ENCODE results near the gene NPAS2.

NPAS2 gene

DNA sequence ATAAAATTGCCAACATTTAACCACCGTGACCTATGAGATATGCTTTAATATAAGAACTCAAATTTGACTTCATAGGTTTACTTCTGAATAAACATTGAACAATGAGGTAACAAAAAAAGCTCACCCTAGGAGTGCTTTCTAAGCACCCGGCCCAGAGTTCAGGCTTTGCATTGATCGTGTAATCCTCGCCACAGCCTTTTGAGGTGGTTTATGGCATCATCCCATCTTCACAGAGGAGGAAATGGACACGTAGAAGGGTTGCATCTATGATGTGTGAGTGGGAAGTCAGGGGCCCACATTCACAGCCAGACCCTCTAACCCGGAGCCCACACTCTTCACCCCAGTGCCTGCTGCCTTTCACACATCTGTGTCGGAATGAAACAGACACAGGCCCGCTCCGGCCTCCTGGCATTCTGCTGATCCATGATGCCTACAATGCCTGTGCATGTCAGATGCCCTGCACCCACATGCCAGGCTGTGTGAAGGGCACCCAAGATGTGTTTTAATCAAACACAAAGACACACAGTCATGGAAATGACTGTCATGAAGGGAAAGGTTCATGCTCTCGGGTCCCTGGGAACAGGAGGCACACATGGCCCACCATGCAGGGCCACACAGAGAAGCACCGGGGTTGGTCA lies 133.6 kb downstream of the NPAS2 start:
- no peak overlapping the region for H2BK5ac ChIP-seq (ENCODE audit: low read depth, low read length, poor library complexity)
- H3K4me1 ChIP-seq (ENCODE audit: control insufficient read depth in 1 of 2, insufficient read depth in 2 of 2, low read length in 2 of 2) = no peaks in the 10 kb centered on the region
- no peak overlapping the region for H3K9ac ChIP-seq (ENCODE audit: low read length)
- H3K36me3 ChIP-seq (ENCODE audit: control insufficient read depth in 1 of 2, insufficient read depth in 2 of 2, low read length in 2 of 2) = no peaks in the 10 kb centered on the region
- no peaks in the 10 kb centered on the region for H3K79me2 ChIP-seq (ENCODE audit: control insufficient read depth, insufficient read depth, low read length, poor library complexity)
- H4K91ac ChIP-seq (ENCODE audit: low read depth, low read length) = no peak overlapping the region
- H2AFZ ChIP-seq (ENCODE audit: insufficient read depth, low read length, poor library complexity) = no peak overlapping the region
- no peak for DNase-seq
- no peak overlapping the region for H3K14ac ChIP-seq (ENCODE audit: low read length)
- H3K27me3 ChIP-seq (ENCODE audit: insufficient read depth, low read length) = no peaks in the 10 kb centered on the region
- no peak overlapping the region for H4K8ac ChIP-seq (ENCODE audit: low read depth, low read length)
- H3K4ac ChIP-seq (ENCODE audit: low read depth, low read length) = no peak overlapping the region
- H3K18ac ChIP-seq (ENCODE audit: low read length) = no peak overlapping the region
- H2BK12ac ChIP-seq (ENCODE audit: low read length) = no peak overlapping the region
- H3K9me3 ChIP-seq (ENCODE audit: insufficient read depth, low read depth, low read length) = no peaks in the 10 kb centered on the region
- no peak overlapping the region for H3K4me2 ChIP-seq (ENCODE audit: low read length)
- no CpG with 5 or more reads among the region's 11 CpGs for WGBS (ENCODE audit: extremely low coverage, insufficient coverage, insufficient read length)
- H3K79me1 ChIP-seq (ENCODE audit: low read length) = no peaks in the 10 kb centered on the region
- no peak overlapping the region for H3K27ac ChIP-seq (ENCODE audit: low read depth, low read length)
- H2BK120ac ChIP-seq (ENCODE audit: insufficient read depth, low read length, poor library complexity) = no peak overlapping the region
- H3K23ac ChIP-seq (ENCODE audit: low read length) = no peak overlapping the region
- no peak overlapping the region for H4K12ac ChIP-seq (ENCODE audit: low read depth, low read length)
- H3K4me3 ChIP-seq (ENCODE audit: low read depth, low read length) = no peak overlapping the region
- H2AK5ac ChIP-seq (ENCODE audit: low read length) = no peak overlapping the region

DNA sequence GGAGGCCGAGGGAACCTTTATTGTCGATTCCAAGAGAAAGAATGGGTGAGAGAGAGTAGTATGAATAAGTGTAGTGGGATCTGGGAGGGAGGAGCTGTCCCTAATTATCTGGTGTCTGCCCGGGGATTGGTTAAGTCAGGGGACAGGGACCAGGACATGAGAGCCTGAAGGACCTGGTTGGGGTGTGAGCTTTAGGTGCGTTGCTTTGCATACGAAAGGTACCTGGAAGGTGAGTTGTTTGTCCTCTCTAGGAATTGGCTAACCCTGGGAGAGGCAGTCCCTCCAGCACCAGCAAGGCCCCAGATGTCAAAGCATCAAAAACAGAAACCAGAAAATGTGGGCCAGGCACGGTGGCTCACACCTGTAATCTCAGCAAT lies 134.1 kb downstream of the NPAS2 start:
- no peak overlapping the region for H2BK5ac ChIP-seq (ENCODE audit: low read depth, low read length, poor library complexity)
- H3K79me1 ChIP-seq (ENCODE audit: low read length) = no peaks in the 10 kb centered on the region
- no peaks in the 10 kb centered on the region for H3K79me2 ChIP-seq (ENCODE audit: control insufficient read depth, insufficient read depth, low read length, poor library complexity)
- H2BK12ac ChIP-seq (ENCODE audit: low read length) = no peak overlapping the region
- H3K4ac ChIP-seq (ENCODE audit: low read depth, low read length) = no peak overlapping the region
- no peak overlapping the region for H4K91ac ChIP-seq (ENCODE audit: low read depth, low read length)
- no CpG with 5 or more reads among the region's 6 CpGs for WGBS (ENCODE audit: extremely low coverage, insufficient coverage, insufficient read length)
- H3K4me2 ChIP-seq (ENCODE audit: low read length) = no peak overlapping the region
- H3K4me3 ChIP-seq (ENCODE audit: low read depth, low read length) = no peak overlapping the region
- H3K9ac ChIP-seq (ENCODE audit: low read length) = no peak overlapping the region
- H3K18ac ChIP-seq (ENCODE audit: low read length) = no peak overlapping the region
- no peaks in the 10 kb centered on the region for H3K36me3 ChIP-seq (ENCODE audit: control insufficient read depth in 1 of 2, insufficient read depth in 2 of 2, low read length in 2 of 2)
- no peak for DNase-seq
- H3K23ac ChIP-seq (ENCODE audit: low read length) = no peak overlapping the region
- no peak overlapping the region for H3K14ac ChIP-seq (ENCODE audit: low read length)
- no peaks in the 10 kb centered on the region for H3K27me3 ChIP-seq (ENCODE audit: insufficient read depth, low read length)
- no peak overlapping the region for H4K12ac ChIP-seq (ENCODE audit: low read depth, low read length)
- no peak overlapping the region for H3K27ac ChIP-seq (ENCODE audit: low read depth, low read length)
- H3K4me1 ChIP-seq (ENCODE audit: control insufficient read depth in 1 of 2, insufficient read depth in 2 of 2, low read length in 2 of 2) = no peaks in the 10 kb centered on the region
- no peaks in the 10 kb centered on the region for H3K9me3 ChIP-seq (ENCODE audit: insufficient read depth, low read depth, low read length)
- H4K8ac ChIP-seq (ENCODE audit: low read depth, low read length) = no peak overlapping the region
- H2AK5ac ChIP-seq (ENCODE audit: low read length) = no peak overlapping the region
- no peak overlapping the region for H2AFZ ChIP-seq (ENCODE audit: insufficient read depth, low read length, poor library complexity)
- H2BK120ac ChIP-seq (ENCODE audit: insufficient read depth, low read length, poor library complexity) = no peak overlapping the region

DNA sequence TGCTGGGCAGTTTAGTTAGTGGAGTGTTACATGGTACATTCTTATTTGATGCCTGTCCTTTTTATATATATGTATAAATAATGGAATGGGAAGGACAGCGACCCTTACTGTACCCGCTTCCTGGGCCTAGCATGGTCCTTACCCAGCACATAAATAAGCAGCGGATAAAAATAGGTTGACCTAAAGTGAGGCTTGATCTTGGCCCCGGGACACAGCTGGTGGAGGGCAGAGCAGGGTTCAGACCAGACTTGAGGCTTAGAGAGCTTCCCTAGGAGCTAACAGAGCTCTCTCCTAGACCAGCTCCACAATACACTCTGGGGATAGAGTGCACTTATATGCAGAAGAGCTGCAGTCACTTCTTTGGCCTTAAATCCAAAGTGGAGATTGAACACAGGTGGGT lies 135.3 kb downstream of the NPAS2 start:
- WGBS (ENCODE audit: extremely low coverage, insufficient coverage, insufficient read length) = no CpG with 5 or more reads among the region's 4 CpGs
- no peaks in the 10 kb centered on the region for H3K4me1 ChIP-seq (ENCODE audit: control insufficient read depth in 1 of 2, insufficient read depth in 2 of 2, low read length in 2 of 2)
- no peaks in the 10 kb centered on the region for H3K9me3 ChIP-seq (ENCODE audit: insufficient read depth, low read depth, low read length)
- no peak overlapping the region for H2BK5ac ChIP-seq (ENCODE audit: low read depth, low read length, poor library complexity)
- H3K23ac ChIP-seq (ENCODE audit: low read length) = no peak overlapping the region
- DNase-seq = no peak
- no peak overlapping the region for H3K14ac ChIP-seq (ENCODE audit: low read length)
- no peaks in the 10 kb centered on the region for H3K27me3 ChIP-seq (ENCODE audit: insufficient read depth, low read length)
- H3K36me3 ChIP-seq (ENCODE audit: control insufficient read depth in 1 of 2, insufficient read depth in 2 of 2, low read length in 2 of 2) = no peaks in the 10 kb centered on the region
- no peak overlapping the region for H4K8ac ChIP-seq (ENCODE audit: low read depth, low read length)
- H4K12ac ChIP-seq (ENCODE audit: low read depth, low read length) = no peak overlapping the region
- no peak overlapping the region for H3K4me2 ChIP-seq (ENCODE audit: low read length)
- H3K4me3 ChIP-seq (ENCODE audit: low read depth, low read length) = peak overlapping the region; percentile 43
- no peak overlapping the region for H2BK120ac ChIP-seq (ENCODE audit: insufficient read depth, low read length, poor library complexity)
- no peak overlapping the region for H2AFZ ChIP-seq (ENCODE audit: insufficient read depth, low read length, poor library complexity)
- no peak overlapping the region for H2AK5ac ChIP-seq (ENCODE audit: low read length)
- H3K79me2 ChIP-seq (ENCODE audit: control insufficient read depth, insufficient read depth, low read length, poor library complexity) = no peaks in the 10 kb centered on the region
- H3K27ac ChIP-seq (ENCODE audit: low read depth, low read length) = no peak overlapping the region
- no peak overlapping the region for H3K9ac ChIP-seq (ENCODE audit: low read length)
- H4K91ac ChIP-seq (ENCODE audit: low read depth, low read length) = no peak overlapping the region
- H3K4ac ChIP-seq (ENCODE audit: low read depth, low read length) = no peak overlapping the region
- H3K79me1 ChIP-seq (ENCODE audit: low read length) = no peaks in the 10 kb centered on the region
- H2BK12ac ChIP-seq (ENCODE audit: low read length) = no peak overlapping the region
- no peak overlapping the region for H3K18ac ChIP-seq (ENCODE audit: low read length)

DNA sequence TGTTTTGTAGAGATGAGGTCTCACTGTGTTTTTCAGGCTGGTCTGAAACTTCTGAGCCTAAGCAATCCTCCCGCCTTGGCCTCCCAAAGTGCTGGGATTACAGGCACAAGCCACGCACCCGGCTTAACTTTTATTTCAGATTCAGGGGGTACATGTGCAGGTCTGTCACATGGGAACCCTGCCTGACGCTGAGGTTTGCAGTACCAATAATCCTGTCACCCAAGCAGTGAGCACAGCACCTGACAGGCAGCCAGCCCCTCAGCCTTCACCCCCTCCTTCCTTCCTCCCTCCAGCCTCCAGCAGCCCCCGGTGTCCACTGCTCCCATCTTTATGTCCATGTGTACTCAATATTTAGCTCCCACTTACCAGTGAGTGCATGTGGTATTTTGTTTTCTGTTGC lies 136.1 kb downstream of the NPAS2 start:
- Histone ChIP-seq H3K9ac (ENCODE audit: low read length) (no peak overlapping the region), H2AK5ac (ENCODE audit: low read length) (no peak overlapping the region), H3K18ac (ENCODE audit: low read length) (no peak overlapping the region), H3K27me3 (ENCODE audit: insufficient read depth, low read length) (no peaks in the 10 kb centered on the region), H3K23ac (ENCODE audit: low read length) (no peak overlapping the region), H2AFZ (ENCODE audit: insufficient read depth, low read length, poor library complexity) (no peak overlapping the region), H4K8ac (ENCODE audit: low read depth, low read length) (no peak overlapping the region), H3K4me1 (ENCODE audit: control insufficient read depth in 1 of 2, insufficient read depth in 2 of 2, low read length in 2 of 2) (no peaks in the 10 kb centered on the region), H3K14ac (ENCODE audit: low read length) (no peak overlapping the region), H3K4me3 (ENCODE audit: low read depth, low read length) (no peak overlapping the region), H2BK5ac (ENCODE audit: low read depth, low read length, poor library complexity) (no peak overlapping the region), H3K4me2 (ENCODE audit: low read length) (no peak overlapping the region), H3K9me3 (ENCODE audit: insufficient read depth, low read depth, low read length) (no peaks in the 10 kb centered on the region), H2BK12ac (ENCODE audit: low read length) (no peak overlapping the region), H3K36me3 (ENCODE audit: control insufficient read depth in 1 of 2, insufficient read depth in 2 of 2, low read length in 2 of 2) (no peaks in the 10 kb centered on the region), H3K79me1 (ENCODE audit: low read length) (no peaks in the 10 kb centered on the region), H3K79me2 (ENCODE audit: control insufficient read depth, insufficient read depth, low read length, poor library complexity) (no peaks in the 10 kb centered on the region), H4K91ac (ENCODE audit: low read depth, low read length) (no peak overlapping the region), H3K4ac (ENCODE audit: low read depth, low read length) (no peak overlapping the region), H3K27ac (ENCODE audit: low read depth, low read length) (no peak overlapping the region), H2BK120ac (ENCODE audit: insufficient read depth, low read length, poor library complexity) (no peak overlapping the region), H4K12ac (ENCODE audit: low read depth, low read length) (no peak overlapping the region)
- no CpG with 5 or more reads among the region's 5 CpGs for WGBS (ENCODE audit: extremely low coverage, insufficient coverage, insufficient read length)
- no peak for DNase-seq
